NT2/D1 (cell line): Measurements from ENCODE around the gene CPM.

Experiments
- SUZ12 ChIP-seq: IDR thresholded peaks from 2 replicates; pipeline ENCODE4 v1.6.1; 2011; ENCODE audit not compliant: insufficient read length, insufficient read depth; ENCODE audit errors: extremely low read depth
- YY1 ChIP-seq: IDR thresholded peaks from 2 replicates; pipeline ENCODE4 v1.6.1; 2011; ENCODE audit not compliant: insufficient read length, insufficient read depth
- ZNF274 ChIP-seq: IDR thresholded peaks from 2 replicates; pipeline ENCODE4 v1.6.1; 2011; ENCODE audit warnings: mild to moderate bottlenecking, low read depth, low read length

DNA sequence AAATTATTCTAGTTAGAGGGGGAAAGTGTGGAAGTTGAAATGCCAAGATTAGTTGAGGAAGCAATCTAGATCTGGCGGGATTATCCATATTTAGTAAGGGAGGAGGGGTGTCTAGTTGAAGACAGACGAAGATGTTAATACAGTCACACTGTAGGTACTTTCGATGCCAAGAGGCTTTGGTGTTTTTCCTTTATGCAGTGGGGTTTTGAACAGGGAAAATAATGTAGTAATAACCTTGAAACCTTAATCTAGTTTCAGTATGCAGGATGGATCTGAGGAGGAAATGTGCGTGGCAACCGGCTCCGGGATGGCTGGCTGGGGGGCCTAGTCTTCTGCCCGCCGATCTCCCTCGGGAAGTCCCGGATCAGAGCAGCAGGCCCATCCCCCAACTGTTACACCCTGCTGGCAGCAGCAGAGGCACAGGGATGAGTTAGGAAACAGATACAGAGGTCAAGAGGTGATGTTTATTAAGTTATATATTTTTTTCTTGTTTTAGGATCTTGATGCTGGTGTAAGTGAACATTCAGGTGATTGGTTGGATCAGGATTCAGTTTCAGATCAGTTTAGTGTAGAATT lies 97.5 kb downstream of the CPM start:
- TF ChIP-seq ZNF274, result no peak
- no peak for TF ChIP-seq SUZ12
- no peak for TF ChIP-seq YY1
